ENCODE results near the gene GALNT15. TPM values are rescaled to one million over a fixed set of nuclear protein-coding genes. Genes with fewer than 3 reads are reported as not detected.

Gene GALNT15
- total and polyA plus RNA-seq, 2 of the 4 experiments (the other 2 are of a cell fraction), result 12.8 to 19.7 TPM

DNA sequence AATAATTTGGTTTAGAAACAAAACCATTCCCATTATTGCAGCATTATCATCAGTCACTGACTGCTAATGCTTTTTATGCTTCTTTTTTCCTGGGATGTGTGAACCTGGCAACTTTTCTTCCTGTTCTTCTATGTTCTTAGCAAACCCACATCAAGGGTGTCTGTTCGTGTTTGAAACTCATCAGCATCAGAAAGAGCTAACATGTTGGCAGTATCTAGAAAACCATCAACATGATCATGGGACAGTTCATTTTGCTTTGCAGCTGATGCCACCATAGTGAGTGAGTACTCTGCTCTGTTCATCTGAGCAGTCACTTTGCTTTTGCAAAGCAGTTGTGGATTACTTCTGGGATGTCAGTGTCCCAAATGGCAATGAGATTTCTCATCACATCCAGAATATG lies 84.4 kb downstream of the GALNT15 start:
- Histone ChIP-seq H3K4me2 (ENCODE audit: low read depth, low read length) (no peak overlapping the region), H3K9me1 (ENCODE audit: insufficient read depth, low read length) (peaks cover 3% of the 10 kb centered on the region; the same call in 1 of the 2 replicates), H2BK120ac (ENCODE audit: low read depth, low read length) (no peak overlapping the region), H3K9ac (ENCODE audit: low read depth, low read length) (no peak overlapping the region), H3K79me1 (ENCODE audit: low read depth in 1 of 2, low read length in 2 of 2) (peaks cover 31 to 35% of the 10 kb centered on the region in 2 experiments), H3K4me1 (ENCODE audit: control insufficient read depth, insufficient read depth, low read length) (no peaks in the 10 kb centered on the region), H3K18ac (ENCODE audit: low read depth, low read length) (no peak overlapping the region), H2BK15ac (ENCODE audit: low read depth, low read length) (no peak overlapping the region), H3K4ac (ENCODE audit: low read depth, low read length) (no peak overlapping the region), H3K14ac (replicated peaks; ENCODE audit: low read depth, low read length) (no peak overlapping the region), H3K56ac (ENCODE audit: extremely low read depth, insufficient read depth, low read length) (no peak overlapping the region), H4K5ac (ENCODE audit: low read depth, low read length) (no peak overlapping the region), H3K23ac (ENCODE audit: low read depth, low read length) (no peak overlapping the region), H2AK9ac (replicated peaks; ENCODE audit: low read depth, low read length, poor library complexity) (no peak overlapping the region), H2AK5ac (ENCODE audit: low read depth, low read length) (no peak overlapping the region), H3K4me3 (ENCODE audit: insufficient read depth, low read depth, low read length) (no peak overlapping the region), H2BK5ac (ENCODE audit: low read depth, low read length, poor library complexity, severe bottlenecking) (no peak overlapping the region), H2AFZ (replicated peaks; ENCODE audit: low read length, poor library complexity) (no peak overlapping the region), H3K27ac (ENCODE audit: insufficient read depth, low read length) (no peak overlapping the region), H2BK20ac (ENCODE audit: low read depth, low read length) (no peak overlapping the region), H3K27me3 (ENCODE audit: control insufficient read depth, insufficient read depth, low read length) (no peaks in the 10 kb centered on the region), H4K8ac (ENCODE audit: low read depth in 2 of 2, low read length in 2 of 2) (no peak overlapping the region), H3K9me3 (ENCODE audit: control insufficient read depth, insufficient read depth, low read length) (no peaks in the 10 kb centered on the region), H3K36me3 (ENCODE audit: control insufficient read depth, insufficient read depth, low read length) (peaks cover 5% of the 10 kb centered on the region), H4K20me1 (ENCODE audit: insufficient read depth, low read length) (no peaks in the 10 kb centered on the region), H4K91ac (ENCODE audit: insufficient read depth, low read depth, low read length) (no peak overlapping the region)
- TF ChIP-seq RCOR1 (IDR thresholded peaks at IDR 0.05; ENCODE audit: insufficient replicate concordance, low read length) (no peak), RAD21 (IDR thresholded peaks at IDR 0.05; ENCODE audit: low read length) (no peak), POLR2A (IDR thresholded peaks at IDR 0.05; ENCODE audit: low read depth, low read length) (no peak), CHD1 (IDR thresholded peaks at IDR 0.05; ENCODE audit: low read depth, low read length) (no peak), CEBPB (IDR thresholded peaks at IDR 0.05; ENCODE audit: low read depth, low read length) (no peak), SMC3 (IDR thresholded peaks at IDR 0.05; ENCODE audit: low read depth, low read length) (no peak), FOS (IDR thresholded peaks at IDR 0.05; ENCODE audit: low read depth, low read length) (no peak), MAZ (IDR thresholded peaks at IDR 0.05; ENCODE audit: borderline replicate concordance, low read depth, low read length) (no peak), MAFK (IDR thresholded peaks at IDR 0.05; ENCODE audit: low read depth, low read length) (no peak), RFX5 (IDR thresholded peaks at IDR 0.05; ENCODE audit: low read depth, low read length) (no peak), NFE2L2 (IDR thresholded peaks at IDR 0.05; ENCODE audit: low read depth, low read length) (no peak), BHLHE40 (IDR thresholded peaks at IDR 0.05; ENCODE audit: low read depth, low read length) (no peak), MXI1 (IDR thresholded peaks at IDR 0.05; ENCODE audit: borderline replicate concordance, low read depth, low read length) (no peak)
- TF ChIP-seq, protein P1, sequence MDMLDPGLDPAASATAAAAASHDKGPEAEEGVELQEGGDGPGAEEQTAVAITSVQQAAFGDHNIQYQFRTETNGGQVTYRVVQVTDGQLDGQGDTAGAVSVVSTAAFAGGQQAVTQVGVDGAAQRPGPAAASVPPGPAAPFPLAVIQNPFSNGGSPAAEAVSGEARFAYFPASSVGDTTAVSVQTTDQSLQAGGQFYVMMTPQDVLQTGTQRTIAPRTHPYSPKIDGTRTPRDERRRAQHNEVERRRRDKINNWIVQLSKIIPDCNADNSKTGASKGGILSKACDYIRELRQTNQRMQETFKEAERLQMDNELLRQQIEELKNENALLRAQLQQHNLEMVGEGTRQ (IDR thresholded peaks at IDR 0.05; ENCODE audit: low read depth, low read length), result no peak
- TF ChIP-seq, protein P2, sequence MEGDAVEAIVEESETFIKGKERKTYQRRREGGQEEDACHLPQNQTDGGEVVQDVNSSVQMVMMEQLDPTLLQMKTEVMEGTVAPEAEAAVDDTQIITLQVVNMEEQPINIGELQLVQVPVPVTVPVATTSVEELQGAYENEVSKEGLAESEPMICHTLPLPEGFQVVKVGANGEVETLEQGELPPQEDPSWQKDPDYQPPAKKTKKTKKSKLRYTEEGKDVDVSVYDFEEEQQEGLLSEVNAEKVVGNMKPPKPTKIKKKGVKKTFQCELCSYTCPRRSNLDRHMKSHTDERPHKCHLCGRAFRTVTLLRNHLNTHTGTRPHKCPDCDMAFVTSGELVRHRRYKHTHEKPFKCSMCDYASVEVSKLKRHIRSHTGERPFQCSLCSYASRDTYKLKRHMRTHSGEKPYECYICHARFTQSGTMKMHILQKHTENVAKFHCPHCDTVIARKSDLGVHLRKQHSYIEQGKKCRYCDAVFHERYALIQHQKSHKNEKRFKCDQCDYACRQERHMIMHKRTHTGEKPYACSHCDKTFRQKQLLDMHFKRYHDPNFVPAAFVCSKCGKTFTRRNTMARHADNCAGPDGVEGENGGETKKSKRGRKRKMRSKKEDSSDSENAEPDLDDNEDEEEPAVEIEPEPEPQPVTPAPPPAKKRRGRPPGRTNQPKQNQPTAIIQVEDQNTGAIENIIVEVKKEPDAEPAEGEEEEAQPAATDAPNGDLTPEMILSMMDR (conservative IDR thresholded peaks at IDR 0.05; ENCODE audit: low read depth, low read length), result no peak
- TF ChIP-seq, protein P3, sequence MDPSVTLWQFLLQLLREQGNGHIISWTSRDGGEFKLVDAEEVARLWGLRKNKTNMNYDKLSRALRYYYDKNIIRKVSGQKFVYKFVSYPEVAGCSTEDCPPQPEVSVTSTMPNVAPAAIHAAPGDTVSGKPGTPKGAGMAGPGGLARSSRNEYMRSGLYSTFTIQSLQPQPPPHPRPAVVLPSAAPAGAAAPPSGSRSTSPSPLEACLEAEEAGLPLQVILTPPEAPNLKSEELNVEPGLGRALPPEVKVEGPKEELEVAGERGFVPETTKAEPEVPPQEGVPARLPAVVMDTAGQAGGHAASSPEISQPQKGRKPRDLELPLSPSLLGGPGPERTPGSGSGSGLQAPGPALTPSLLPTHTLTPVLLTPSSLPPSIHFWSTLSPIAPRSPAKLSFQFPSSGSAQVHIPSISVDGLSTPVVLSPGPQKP (IDR thresholded peaks at IDR 0.05; ENCODE audit: borderline replicate concordance, low read depth, low read length), result no peak
- ChIA-PET CTCF (no interaction called here), POLR2A (ENCODE audit: unreplicated experiment) (no interaction called here)
- DNase-seq (no peak), ATAC-seq (ENCODE audit: low read depth) (no peak)
- in situ Hi-C loops (cut with MboI; ENCODE audit: low sequenced_read_pairs) (no loop called here), intact Hi-C loops (cut with micrococcal nuclease) (no loop called here), dilution Hi-C loops (cut with HindIII; ENCODE audit: low sequenced_read_pairs, unreplicated experiment) (no loop called here)
- no CpG with 5 or more reads among the region's 1 CpG for WGBS, 2 experiments (ENCODE audit: extremely low coverage in 2 of 2, insufficient read length in 1 of 2)
- no TSS peak for BruUV-seq (replicated peaks)
